RWPE2 (cell line): ENCODE data around the gene BMP8A.
"Not testable (repeated sequence)": the region's sequence is repeated elsewhere in the genome, so short reads cannot be mapped to it uniquely, and the experiment has no call there.

Experiments
- ATAC-seq: fragments of 200-7000 bp; cut with Tn5 transposase; 3 replicates; pipeline ENCODE4 v1.9.1; 2021; ENCODE audit warnings: low read depth
- DNase-seq: peaks from one replicate; pipeline ENCODE4 v3.0.0-alpha.2; 2020; ENCODE audit warnings: low spot score
- H3K27ac ChIP-seq: fragments of 450-650 bp; 2 replicates; pipeline ENCODE4 v1.5.1; 2017; ENCODE audit warnings: mild to moderate bottlenecking; ENCODE audit not compliant: poor library complexity, severe bottlenecking
- H3K27me3 ChIP-seq: fragments of 250-450 bp; sonication (Bioruptor Pico); 2 replicates; pipeline ENCODE4 v1.5.1; 2021; ENCODE audit warnings: mild to moderate bottlenecking, moderate library complexity; ENCODE audit not compliant: insufficient read depth, poor library complexity, severe bottlenecking
- H3K36me3 ChIP-seq: fragments of 250-450 bp; sonication (Bioruptor Pico); 2 replicates; pipeline ENCODE4 v1.5.1; 2020; ENCODE audit warnings: low read depth, mild to moderate bottlenecking, moderate library complexity
- H3K4me1 ChIP-seq: fragments of 250-450 bp; sonication (Bioruptor Pico); 2 replicates; pipeline ENCODE4 v1.5.1; 2021; ENCODE audit warnings: mild to moderate bottlenecking, moderate library complexity; ENCODE audit not compliant: insufficient read depth, poor library complexity, severe bottlenecking
- H3K4me3 ChIP-seq: fragments of 250-450 bp; sonication (Bioruptor Pico); 2 replicates; pipeline ENCODE4 v1.5.1; 2021; ENCODE audit warnings: mild to moderate bottlenecking, moderate library complexity; ENCODE audit not compliant: severe bottlenecking
- H3K9me3 ChIP-seq: fragments of 250-450 bp; sonication (Bioruptor Pico); 2 replicates; pipeline ENCODE4 v1.5.1; 2021; ENCODE audit warnings: mild to moderate bottlenecking, moderate library complexity; ENCODE audit not compliant: severe bottlenecking
- CTCF ChIP-seq: fragments of 450-650 bp; IDR thresholded peaks from one replicate; pipeline ENCODE4 v1.5.1; 2017; ENCODE audit warnings: mild to moderate bottlenecking, moderate library complexity; ENCODE audit not compliant: poor library complexity, severe bottlenecking

The BMP8A gene

GRCh38 chr1:39472826-39473225 is 18.6 kb upstream of the BMP8A start:
- no peak for TF ChIP-seq CTCF
- ATAC-seq: no peak
- no peak for DNase-seq
- Histone ChIP-seq H3K9me3 (no peaks in the 10 kb centered on the region), H3K4me3 (no peak overlapping the region), H3K27me3 (peaks cover 2% of the 10 kb centered on the region), H3K27ac (no peak overlapping the region), H3K4me1 (no peaks in the 10 kb centered on the region), H3K36me3 (peaks cover 66% of the 10 kb centered on the region)

- no peak for TF ChIP-seq CTCF
- H3K27me3 ChIP-seq: peaks cover 2% of the 10 kb centered on the region
- ATAC-seq (no peak), DNase-seq (no peak)
- no peaks in the 10 kb centered on the region for H3K9me3 ChIP-seq
- no peak overlapping the region for H3K27ac ChIP-seq
- H3K4me3 ChIP-seq: no peak overlapping the region
- no peaks in the 10 kb centered on the region for H3K4me1 ChIP-seq
- H3K36me3 ChIP-seq: peaks cover 61% of the 10 kb centered on the region
Measured at GRCh38 chr1:39473324-39473723, 18.1 kb upstream of the BMP8A start.

GRCh38 chr1:39474810-39475209 is 16.6 kb upstream of the BMP8A start:
- peaks cover 59% of the 10 kb centered on the region for H3K36me3 ChIP-seq
- DNase-seq: no peak
- H3K9me3 ChIP-seq: no peaks in the 10 kb centered on the region

GRCh38 chr1:39475551-39475950 is 15.9 kb upstream of the BMP8A start:
- H3K27ac ChIP-seq, H3K4me1 ChIP-seq, H3K9me3 ChIP-seq, ATAC-seq, H3K27me3 ChIP-seq, DNase-seq, H3K4me3 ChIP-seq: not testable (repeated sequence)
- peaks cover 59% of the 10 kb centered on the region for H3K36me3 ChIP-seq

More at GRCh38 chr1:39474810-39475209, 16.6 kb upstream of the BMP8A start:
- Histone ChIP-seq H3K27ac (no peak overlapping the region), H3K4me1 (no peaks in the 10 kb centered on the region), H3K4me3 (no peak overlapping the region), H3K27me3 (peaks cover 2% of the 10 kb centered on the region)
- no peak for ATAC-seq
- TF ChIP-seq CTCF: no peak

- no peak overlapping the region for H3K27ac ChIP-seq
- H3K4me3 ChIP-seq: no peak overlapping the region
- no peak for TF ChIP-seq CTCF
- no peaks in the 10 kb centered on the region for H3K27me3 ChIP-seq
- H3K9me3 ChIP-seq: no peaks in the 10 kb centered on the region
- no peak for ATAC-seq
- peaks cover 53% of the 10 kb centered on the region for H3K36me3 ChIP-seq
- no peak for DNase-seq
- no peaks in the 10 kb centered on the region for H3K4me1 ChIP-seq
Measured at GRCh38 chr1:39478126-39478915, 13.1 kb upstream of the BMP8A start.
